ENCODE results near the gene LRMDA.

GRCh38 chr10:76466836-76467503 is 1035.5 kb downstream of the LRMDA start:
- TF ChIP-seq CTCF (conservative IDR thresholded peaks at IDR 0.05; ENCODE audit: low read length) (no peak), EZH2phosphoT487 (IDR thresholded peaks at IDR 0.05; ENCODE audit: borderline replicate concordance) (no peak)

All from Loucy (cell line).